ENCODE results near the gene MBTPS2.
A peak's percentile ranks its signal among the peaks of the same experiment; 100 is the strongest.
"Not testable (repeated sequence)": the region's sequence is repeated elsewhere in the genome, so short reads cannot be mapped to it uniquely, and the experiment has no call there.

MBTPS2 gene

GRCh38 chrX:21839334-21840192, at the start of gene MBTPS2:
Gene MBTPS2 (plus strand): TSS chrX:21839617. CDS start chrX:21839735, 118 bp downstream.
- DNase-seq: peak; percentile 81

DNA sequence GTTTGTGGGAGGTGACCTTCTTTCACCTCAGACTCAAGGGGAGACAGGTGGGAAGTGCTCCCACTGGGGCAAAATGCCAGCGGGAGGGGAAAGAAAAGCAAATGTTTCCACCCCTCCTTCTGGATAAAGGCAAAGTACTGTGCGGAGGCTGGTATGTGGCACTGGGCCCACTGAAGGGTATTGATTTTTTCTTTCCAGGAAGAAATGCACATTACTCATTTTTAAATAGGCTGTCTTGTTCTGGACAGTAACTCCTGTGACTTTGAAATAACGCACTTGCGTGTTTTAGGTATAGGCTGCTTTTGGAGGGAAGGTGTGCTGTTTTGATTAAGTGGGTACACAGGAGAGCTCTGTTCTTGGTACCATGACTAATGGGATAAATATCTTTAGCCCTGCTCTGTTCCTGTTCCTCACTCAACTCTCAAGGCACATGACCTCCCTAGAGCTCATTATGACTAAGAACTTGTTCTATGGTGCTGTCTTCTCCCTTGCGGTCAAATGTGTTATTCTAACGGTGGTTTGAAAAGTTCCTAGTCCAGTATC, 40.7 kb upstream of the MBTPS2 start:
- DNase-seq: no peak

- no peak for DNase-seq
Observed at GRCh38 chrX:21799767-21800166, 39.6 kb upstream of the MBTPS2 start.

DNA sequence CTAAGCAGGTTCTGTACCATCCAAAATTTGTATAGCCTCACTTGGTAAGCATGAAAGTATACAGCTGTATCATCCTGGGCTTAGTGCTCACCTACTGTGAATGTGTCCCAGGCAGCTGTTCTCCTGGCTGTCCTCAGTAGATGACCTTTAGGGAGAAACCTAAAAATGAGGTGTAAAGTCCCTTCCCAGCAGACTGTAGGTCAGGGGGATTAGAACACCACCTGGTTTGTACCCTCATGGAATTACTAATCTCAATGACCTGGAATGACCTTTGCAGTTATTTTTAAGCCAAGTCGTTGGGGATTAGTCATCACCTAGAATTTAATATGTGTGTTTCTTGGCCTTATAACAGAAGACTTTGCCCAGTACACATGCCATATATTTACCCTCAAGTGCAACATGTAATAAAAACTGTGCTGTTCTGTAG, 39.1 kb upstream of the MBTPS2 start:
- no peak for DNase-seq

- no peak for DNase-seq
Observed at GRCh38 chrX:21802054-21802670, 37.3 kb upstream of the MBTPS2 start.

GRCh38 chrX:21802839-21803238, 36.6 kb upstream of the MBTPS2 start:
- no peak for DNase-seq

GRCh38 chrX:21806691-21807090, 32.7 kb upstream of the MBTPS2 start:
- DNase-seq: no peak

DNA sequence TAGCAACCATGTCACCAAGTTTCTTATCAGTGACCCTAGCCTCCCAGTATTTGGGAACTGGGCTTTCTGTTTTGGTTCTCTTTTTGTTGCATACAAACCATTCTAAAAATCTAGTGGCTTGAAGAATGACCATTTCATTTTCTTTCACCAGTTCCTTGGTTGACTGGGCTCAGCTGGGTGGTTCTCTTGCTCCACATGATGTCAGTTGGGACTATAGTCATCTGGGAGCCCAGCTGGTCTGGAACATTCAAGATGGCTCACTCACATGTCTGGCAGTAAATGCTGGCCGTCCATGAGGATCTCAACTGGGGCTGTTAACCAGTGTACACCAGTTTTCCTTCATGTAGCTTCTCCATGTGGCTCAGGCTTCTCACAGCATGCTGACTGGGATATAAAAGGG, 27.6 kb upstream of the MBTPS2 start:
- no peak for DNase-seq

- DNase-seq: no peak
Observed at GRCh38 chrX:21812628-21813027, 26.8 kb upstream of the MBTPS2 start.

GRCh38 chrX:21813612-21814368, 25.6 kb upstream of the MBTPS2 start:
- no peak for DNase-seq

- no peak for DNase-seq
Observed at GRCh38 chrX:21816136-21816535, 23.3 kb upstream of the MBTPS2 start.

GRCh38 chrX:21820170-21820569, 19.2 kb upstream of the MBTPS2 start:
- DNase-seq: not testable (repeated sequence)

DNA sequence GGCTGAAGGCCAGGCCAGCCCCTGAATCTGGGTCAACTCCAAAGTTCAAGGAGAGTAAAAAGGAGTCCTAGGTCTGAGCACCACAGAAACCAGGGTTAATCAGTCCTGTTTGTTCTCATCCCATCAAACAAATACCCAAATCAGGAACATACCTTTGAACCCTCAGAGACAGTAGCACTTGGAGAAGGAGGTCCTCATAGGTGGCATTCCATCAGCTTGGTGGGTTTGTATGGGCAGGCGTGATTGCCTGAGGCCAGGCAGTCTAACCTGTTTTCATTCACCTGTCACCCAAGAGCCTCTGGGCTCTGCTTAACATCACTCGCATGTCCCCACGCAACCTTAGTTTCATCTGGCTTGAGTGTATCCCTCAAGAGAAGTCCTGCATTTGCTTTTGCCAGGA, 17.5 kb upstream of the MBTPS2 start:
- DNase-seq: no peak

GRCh38 chrX:21831496-21831895, 7.9 kb upstream of the MBTPS2 start:
- no peak for DNase-seq

GRCh38 chrX:21837056-21837455, 2.4 kb upstream of the MBTPS2 start:
- DNase-seq: no peak

GRCh38 chrX:21838937-21839333, 482 bp upstream of the MBTPS2 start:
- peak; percentile 32 for DNase-seq

GRCh38 chrX:21840193-21840545, 752 bp downstream of the MBTPS2 start:
- peak; percentile 18 for DNase-seq

- no peak for DNase-seq
Observed at GRCh38 chrX:21843179-21843578, 3.8 kb downstream of the MBTPS2 start.

DNA sequence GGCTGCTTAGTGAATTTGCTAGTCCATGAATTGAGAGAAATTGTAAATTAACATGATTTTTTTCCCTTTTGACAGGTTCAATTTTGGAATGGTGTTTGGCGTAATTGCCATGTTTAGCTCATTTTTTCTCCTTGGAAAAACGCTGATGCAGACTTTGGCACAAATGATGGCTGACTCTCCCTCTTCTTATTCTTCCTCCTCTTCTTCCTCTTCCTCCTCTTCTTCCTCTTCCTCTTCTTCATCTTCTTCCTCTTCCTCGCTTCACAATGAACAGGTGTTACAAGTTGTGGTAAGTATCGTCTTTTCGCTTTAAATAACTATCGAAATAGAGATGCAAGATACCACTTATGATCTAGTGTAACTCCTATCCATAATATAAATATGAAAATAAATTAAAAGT, 5.7 kb downstream of the MBTPS2 start:
- DNase-seq: no peak

DNA sequence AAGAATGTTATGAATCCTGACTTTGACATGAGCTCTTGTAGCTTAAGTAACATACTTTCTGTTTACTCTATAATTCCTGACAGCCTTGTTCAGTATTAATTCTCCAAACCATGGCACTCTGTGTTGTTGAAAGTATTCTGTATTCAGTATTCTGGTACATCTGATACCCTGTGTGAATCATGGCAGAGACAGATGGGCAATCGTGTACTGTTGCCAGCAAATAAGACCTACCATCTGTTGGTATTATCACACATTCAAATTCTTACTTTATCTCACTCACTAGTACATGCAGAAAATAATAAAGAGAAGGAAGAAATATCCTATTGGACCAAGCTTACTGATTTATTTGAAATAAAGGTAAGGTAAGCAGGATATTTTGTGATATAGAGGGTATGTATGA, 7.9 kb downstream of the MBTPS2 start:
- DNase-seq: no peak

- no peak for DNase-seq
Observed at GRCh38 chrX:21853578-21853977, 14.2 kb downstream of the MBTPS2 start.

DNA sequence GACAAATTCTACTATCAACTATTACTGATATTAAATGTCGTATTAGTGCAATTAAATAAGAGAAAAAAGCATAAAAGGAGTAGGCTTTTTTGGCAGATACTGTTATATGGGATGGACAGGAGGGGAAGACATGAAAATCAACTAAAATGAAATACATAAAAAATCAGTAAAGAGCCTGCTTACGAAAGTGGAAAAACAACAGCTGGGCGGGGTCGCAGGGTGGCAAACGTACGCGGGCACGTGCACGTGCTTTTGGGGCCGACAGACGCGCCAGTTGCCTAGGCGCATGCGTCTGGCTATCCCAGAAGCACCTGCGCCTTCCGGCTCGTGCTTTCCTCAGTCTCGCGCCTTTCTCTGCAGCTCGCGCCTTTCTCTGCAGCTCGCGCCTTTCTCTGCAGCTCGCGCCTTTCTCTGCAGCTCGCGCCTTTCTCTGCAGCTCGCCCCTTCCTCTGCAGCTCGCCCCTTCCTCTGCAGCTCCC, 16.6 kb downstream of the MBTPS2 start, which contains the start of gene YY2:
TSS of gene YY2 (plus strand) at position 51 of the 479 bp plus-strand sequence. CDS start 498 bp downstream, outside the sequence.
- no peak for DNase-seq

GRCh38 chrX:21856504-21856903, 17.1 kb downstream of the MBTPS2 start:
- DNase-seq: no peak

Data from hematopoietic multipotent progenitor cell treated with erythropoietin and hydrocortisone succinate and interleukin-3 and kit ligand, for 6 days (in vitro differentiated cells).